ENCODE results near the gene AKAP6. TPM values are rescaled to one million over a fixed set of nuclear protein-coding genes. Genes with fewer than 3 reads are reported as not detected.

The AKAP6 gene
- total RNA-seq, 1 donor from 2014 or later, result 5.1 TPM

- no peak for DNase-seq (ENCODE audit: low read depth)
These were observed 3.6 kb downstream of the AKAP6 start for GRCh38 chr14:32332415-32333316.

GRCh38 chr14:32336702-32337101 is 7.6 kb downstream of the AKAP6 start:
- no peak for DNase-seq (ENCODE audit: low read depth)

DNA sequence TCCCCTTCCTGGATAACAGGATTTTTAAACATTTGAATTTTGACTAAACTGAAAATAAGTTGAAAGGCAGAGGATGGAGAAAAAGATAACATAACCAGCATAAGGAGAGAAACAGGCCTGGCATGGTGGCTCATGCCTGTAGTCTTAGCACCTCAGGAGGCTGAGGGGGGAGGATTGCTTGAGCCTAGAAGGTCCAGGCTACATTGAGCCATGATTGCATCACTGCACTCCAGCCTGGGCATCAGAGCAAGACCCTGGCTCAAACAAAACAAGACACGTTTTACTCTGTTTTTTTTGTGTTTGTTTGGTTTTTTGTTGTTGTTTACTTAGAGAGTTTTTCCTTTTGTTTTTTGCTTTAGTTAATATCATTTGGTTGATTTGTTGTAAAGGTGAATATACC is 8.7 kb downstream of the AKAP6 start:
- DNase-seq (ENCODE audit: low read depth), result no peak

DNA sequence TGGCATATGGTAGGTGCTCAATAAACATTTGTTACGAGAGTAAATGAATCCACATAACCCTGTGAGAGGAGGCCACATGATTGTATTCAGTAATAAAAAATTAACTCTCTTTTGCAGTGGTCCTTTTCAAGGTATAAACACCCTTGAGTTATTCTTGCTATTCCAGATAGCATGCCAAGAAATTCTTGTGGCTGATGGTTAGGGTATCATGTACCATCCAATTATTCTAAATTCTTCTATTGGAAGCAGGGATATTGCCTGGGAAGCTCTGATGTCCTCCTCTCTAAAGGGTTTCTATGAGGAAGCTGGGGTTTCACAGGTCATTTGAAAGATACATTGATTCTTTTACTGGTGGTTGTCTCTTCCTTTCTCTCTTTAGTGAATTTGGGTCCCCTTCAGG is 10.1 kb downstream of the AKAP6 start:
- DNase-seq (ENCODE audit: low read depth), result peak; percentile 29

- DNase-seq (ENCODE audit: low read depth), result peak; percentile 41
These were observed 13.1 kb downstream of the AKAP6 start for GRCh38 chr14:32341947-32342846.

GRCh38 chr14:32342847-32343194 is 13.7 kb downstream of the AKAP6 start:
- no peak for DNase-seq (ENCODE audit: low read depth)

- DNase-seq (ENCODE audit: low read depth), result no peak
These were observed 14.9 kb downstream of the AKAP6 start for GRCh38 chr14:32343926-32344430.

- DNase-seq (ENCODE audit: low read depth), result peak; percentile 51
These were observed 16.3 kb downstream of the AKAP6 start for GRCh38 chr14:32345311-32345791.

GRCh38 chr14:32349322-32349721 is 20.2 kb downstream of the AKAP6 start:
- no peak for DNase-seq (ENCODE audit: low read depth)

DNA sequence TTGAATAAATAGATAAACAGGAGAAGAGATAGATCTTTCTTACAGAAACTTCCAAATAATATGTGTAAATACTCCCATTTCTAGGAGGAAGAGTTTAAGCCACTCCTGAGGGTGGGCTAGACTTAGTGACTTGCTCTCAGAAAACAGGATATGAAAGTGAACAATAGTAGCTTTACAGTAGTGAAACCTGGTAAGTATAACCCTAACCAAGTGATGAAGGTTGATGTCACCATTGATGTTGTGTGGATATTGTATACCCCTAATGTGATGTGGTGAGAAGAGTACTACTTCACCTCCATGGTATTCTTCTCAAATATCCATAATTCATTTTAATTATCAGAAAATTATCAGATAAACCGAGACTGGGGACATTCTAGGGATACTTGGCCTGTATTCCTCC is 20.9 kb downstream of the AKAP6 start:
- DNase-seq (ENCODE audit: low read depth), result no peak

GRCh38 chr14:32352631-32353030 is 23.5 kb downstream of the AKAP6 start:
- DNase-seq (ENCODE audit: low read depth), result no peak

GRCh38 chr14:32354716-32355115 is 25.6 kb downstream of the AKAP6 start:
- no peak for DNase-seq (ENCODE audit: low read depth)

GRCh38 chr14:32358781-32359180 is 29.7 kb downstream of the AKAP6 start:
- DNase-seq (ENCODE audit: low read depth), result no peak

- DNase-seq (ENCODE audit: low read depth), result no peak
These were observed 32.6 kb downstream of the AKAP6 start for GRCh38 chr14:32361674-32362073.

DNA sequence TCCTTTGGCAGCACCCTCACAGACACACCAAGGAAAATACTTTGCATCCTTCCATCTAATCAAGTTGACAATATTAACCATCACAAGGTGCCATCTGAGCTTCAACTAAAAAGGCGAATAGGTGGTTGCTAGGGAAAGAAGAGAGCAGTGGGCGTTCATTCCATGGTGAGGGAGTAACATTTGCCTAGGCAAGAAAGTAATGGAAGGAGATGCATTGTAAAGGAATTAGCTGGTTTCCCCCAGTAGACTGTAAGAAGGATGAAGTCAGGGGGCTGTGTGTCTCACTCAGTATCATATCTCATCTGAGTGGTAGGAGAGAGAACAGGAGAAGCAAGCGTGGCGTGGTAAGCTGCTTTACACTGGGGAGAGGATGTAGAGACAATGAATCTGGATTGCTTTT is 34.7 kb downstream of the AKAP6 start:
- no peak for DNase-seq (ENCODE audit: low read depth)

- DNase-seq (ENCODE audit: low read depth), result peak; percentile 71
These were observed 35.8 kb downstream of the AKAP6 start for GRCh38 chr14:32364941-32365340.

- DNase-seq (ENCODE audit: low read depth), result peak; percentile 55
These were observed 37.3 kb downstream of the AKAP6 start for GRCh38 chr14:32366256-32366879.

DNA sequence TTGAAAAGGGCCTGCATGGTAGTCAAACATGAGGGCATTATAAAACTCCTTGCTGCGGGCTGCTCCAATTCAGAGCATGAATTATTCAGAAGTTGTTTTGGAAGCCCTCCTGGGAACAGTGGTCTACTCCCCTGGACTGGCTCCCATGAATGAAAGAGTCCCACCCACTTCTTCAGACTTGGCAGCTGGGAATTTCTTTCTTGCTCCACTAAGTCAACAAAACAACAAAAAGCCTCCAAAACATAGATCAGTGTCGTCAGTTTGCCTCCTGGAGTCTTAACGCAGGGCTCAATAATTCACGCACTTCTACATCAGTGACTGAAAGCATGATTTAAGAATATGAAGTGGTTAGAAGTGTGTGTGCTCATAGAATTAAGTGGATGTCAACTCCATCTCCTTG is 37.9 kb downstream of the AKAP6 start:
- no peak for DNase-seq (ENCODE audit: low read depth)

GRCh38 chr14:32367516-32367915 is 38.4 kb downstream of the AKAP6 start:
- DNase-seq (ENCODE audit: low read depth), result no peak

GRCh38 chr14:32368107-32368506 is 39.0 kb downstream of the AKAP6 start:
- no peak for DNase-seq (ENCODE audit: low read depth)

- peak; percentile 94 for DNase-seq (ENCODE audit: low read depth)
These were observed 41.6 kb downstream of the AKAP6 start for GRCh38 chr14:32370714-32371113.

DNA sequence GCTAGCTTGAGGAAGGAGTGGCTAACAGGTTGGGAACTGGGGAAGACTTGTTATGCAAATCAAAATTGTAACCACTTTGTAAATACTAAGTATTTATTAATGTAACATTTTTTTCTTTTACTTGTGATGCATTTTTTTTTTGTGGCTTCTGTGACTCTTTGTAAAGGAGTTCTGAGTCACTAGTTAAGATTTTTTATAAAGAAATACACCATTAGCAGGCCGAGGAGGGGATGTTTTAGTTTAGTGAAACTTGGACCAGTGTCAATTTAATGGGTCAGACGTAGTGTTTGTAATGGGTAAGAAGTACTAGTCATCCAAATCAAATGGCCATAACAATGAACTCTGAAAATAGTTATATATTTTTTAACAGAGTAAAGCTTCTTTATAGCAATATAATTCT is 43.1 kb downstream of the AKAP6 start:
- DNase-seq (ENCODE audit: low read depth), result peak; percentile 92

Measured in renal cortical epithelial cell (primary cell).